22Rv1 (cell line): ENCODE measurements around the gene C10orf95.

Experiments used
- H3K27ac ChIP-seq: fragments of 450-650 bp; 2 replicates; pipeline ENCODE4 v1.5.1; 2017
- ZFX ChIP-seq: fragments of 450-650 bp; IDR thresholded peaks from 2 replicates; pipeline ENCODE4 v1.6.1; 2017; ENCODE audit warnings: antibody characterized with exemption, borderline replicate concordance
- TF ChIP-seq, protein P1 (sequence below): fragments of 450-650 bp; IDR thresholded peaks from 2 replicates; pipeline ENCODE4 v1.5.1; 2017; ENCODE audit warnings: mild to moderate bottlenecking

C10orf95 gene

DNA sequence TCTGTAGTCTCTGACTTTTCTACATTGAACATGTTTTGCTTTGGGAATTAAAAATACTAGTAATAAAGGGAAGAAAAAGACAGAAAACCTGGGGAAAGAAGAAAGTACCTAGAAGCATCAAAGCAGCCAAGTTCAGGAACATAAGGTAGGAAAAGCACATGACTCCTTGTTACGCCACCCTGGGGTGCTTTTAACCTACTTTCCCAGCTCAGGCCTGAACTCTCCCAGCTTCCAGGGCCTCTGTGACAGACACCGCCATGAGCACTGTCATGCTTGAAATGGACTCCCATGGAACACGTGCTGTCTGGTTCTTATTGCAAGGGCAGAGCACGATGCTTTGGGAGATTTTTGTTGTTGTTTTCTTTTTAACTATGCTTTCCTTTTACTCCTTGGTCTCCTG, 39.8 kb upstream of the C10orf95 start:
- H3K27ac ChIP-seq, result no peak overlapping the region
- TF ChIP-seq, protein P1, sequence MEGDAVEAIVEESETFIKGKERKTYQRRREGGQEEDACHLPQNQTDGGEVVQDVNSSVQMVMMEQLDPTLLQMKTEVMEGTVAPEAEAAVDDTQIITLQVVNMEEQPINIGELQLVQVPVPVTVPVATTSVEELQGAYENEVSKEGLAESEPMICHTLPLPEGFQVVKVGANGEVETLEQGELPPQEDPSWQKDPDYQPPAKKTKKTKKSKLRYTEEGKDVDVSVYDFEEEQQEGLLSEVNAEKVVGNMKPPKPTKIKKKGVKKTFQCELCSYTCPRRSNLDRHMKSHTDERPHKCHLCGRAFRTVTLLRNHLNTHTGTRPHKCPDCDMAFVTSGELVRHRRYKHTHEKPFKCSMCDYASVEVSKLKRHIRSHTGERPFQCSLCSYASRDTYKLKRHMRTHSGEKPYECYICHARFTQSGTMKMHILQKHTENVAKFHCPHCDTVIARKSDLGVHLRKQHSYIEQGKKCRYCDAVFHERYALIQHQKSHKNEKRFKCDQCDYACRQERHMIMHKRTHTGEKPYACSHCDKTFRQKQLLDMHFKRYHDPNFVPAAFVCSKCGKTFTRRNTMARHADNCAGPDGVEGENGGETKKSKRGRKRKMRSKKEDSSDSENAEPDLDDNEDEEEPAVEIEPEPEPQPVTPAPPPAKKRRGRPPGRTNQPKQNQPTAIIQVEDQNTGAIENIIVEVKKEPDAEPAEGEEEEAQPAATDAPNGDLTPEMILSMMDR, result no peak
- no peak for TF ChIP-seq ZFX

DNA sequence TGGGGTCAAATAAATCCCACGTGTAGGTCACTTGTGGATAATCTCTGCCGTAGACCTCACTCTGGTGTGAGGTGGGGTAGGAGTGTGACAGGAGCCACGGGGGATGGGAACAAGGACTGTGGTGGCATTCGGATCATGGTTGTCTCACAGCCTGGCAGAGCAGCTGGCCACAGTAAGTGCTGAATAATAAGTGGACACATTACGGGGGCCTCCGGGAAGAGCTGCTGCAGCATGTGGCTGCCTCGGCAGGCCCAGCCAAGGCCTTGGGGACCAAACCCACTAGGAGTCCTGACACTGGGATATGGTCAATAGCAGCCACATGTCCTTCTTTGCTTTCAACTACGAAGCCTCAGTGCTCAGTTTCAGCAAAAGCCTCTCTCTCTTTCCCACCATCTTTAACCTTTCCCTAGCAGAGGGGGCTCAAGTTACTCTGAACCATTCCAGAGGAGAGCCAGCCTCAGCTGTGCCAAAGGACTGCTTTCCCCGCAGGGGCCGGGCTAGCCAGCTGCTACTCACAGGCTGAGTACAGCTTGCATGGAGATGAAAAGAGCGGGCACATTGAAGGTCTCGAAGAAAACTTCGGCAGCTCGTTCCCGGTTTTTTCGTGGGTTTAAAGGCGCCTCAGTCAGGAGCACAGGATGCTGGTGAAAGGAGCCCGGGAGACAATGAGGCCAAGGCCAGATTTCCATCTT, 33.9 kb upstream of the C10orf95 start:
- H3K27ac ChIP-seq, result no peak overlapping the region
- TF ChIP-seq, protein P1, result no peak
- no peak for TF ChIP-seq ZFX

DNA sequence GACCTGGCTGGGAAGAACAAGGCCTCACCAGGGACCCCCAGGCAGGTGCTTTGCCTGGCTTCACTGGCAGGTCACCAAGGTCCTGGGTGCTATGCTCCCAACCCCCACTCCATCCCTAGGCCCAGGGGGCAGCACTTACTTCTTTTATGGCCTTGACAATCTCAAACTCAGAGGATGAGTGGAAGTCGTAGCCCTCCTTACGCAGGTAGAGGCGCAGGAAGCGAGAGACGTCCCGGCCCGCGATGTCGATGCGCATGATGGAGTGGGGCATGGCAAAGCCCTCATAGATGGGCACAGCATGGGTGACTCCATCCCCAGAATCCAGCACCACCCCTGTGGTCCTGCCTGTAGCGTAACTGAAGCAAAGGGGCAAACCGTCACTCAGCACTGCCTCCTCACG, 32.7 kb upstream of the C10orf95 start:
- no peak overlapping the region for H3K27ac ChIP-seq
- TF ChIP-seq, protein P1, result no peak
- no peak for TF ChIP-seq ZFX

DNA sequence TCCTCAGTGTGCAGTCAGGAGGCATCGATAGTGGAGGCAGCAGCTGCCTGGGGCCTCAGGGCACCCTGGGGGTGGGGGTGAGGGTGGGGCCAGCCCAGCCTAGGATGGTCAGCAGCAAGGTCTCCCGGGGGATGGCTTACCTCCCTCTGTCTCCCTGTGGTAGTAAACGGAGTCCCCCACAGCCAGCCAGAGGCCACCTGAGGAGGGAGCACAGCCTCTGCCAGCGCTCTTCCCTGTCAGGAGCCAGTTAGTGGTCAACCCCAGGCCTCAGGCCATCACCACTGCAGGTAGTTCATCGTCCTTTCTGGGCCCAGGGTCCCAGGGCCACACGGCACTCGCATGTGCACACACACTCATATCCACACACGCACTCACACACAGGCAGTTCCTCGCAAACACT, 29.1 kb upstream of the C10orf95 start:
- no peak for TF ChIP-seq ZFX
- TF ChIP-seq, protein P1, result no peak

DNA sequence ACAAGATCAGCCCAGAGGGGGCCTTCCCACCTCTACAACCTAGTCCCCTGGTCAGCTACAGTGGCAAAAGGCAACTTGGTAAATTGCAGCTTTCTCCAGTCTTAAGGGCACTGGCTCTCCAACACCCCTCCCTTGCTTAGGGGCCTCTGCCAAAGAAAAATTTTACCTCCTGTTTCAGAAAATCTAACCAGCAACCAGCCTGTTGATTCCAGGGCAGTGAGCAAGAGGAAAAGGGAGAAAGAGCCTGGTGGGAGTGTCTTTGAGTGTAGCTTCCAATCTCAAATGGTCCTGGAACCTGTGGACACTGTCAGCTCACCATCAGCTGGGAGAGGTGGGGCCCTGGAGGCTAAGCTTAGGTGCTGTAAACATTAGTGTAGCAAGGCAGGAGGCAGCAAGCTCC, 28.3 kb upstream of the C10orf95 start:
- no peak overlapping the region for H3K27ac ChIP-seq
- TF ChIP-seq ZFX, result no peak
- TF ChIP-seq, protein P1, result no peak

More for the DNA sequence above, 29.1 kb upstream of the C10orf95 start:
- no peak overlapping the region for H3K27ac ChIP-seq

DNA sequence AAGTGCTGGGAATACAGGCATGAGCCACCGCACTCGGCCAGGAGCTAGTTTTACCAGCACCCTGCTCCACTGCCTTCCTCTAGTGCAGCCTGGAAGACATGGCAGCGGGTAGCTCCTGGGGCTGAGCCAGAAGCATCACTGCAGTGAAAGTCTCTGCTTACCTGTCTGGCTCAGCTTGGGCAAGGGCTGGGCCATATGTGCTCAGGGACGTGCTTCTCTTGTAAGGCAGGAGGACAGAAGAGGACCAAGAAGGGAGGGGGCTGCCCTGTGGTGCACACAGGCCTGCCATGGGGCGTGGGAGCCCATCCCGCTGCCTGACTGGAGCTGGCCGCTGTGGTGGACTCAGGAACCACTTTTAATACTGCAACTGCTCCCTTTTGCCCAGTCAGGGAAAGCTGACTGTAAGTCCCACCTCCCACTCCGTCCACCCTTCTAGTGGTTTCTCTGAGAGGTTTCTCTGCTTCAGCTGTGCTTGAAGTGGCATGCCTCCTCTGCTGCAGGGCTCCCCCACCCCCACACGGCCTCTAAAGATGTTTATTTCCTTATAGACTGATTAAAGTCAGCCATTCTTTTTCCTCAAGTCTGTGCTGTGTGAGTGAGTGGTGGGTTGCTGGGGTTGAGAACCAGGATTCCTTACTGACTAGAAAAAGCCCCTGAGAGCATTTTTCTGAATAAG, 25.3 kb upstream of the C10orf95 start:
- H3K27ac ChIP-seq, result no peak overlapping the region
- TF ChIP-seq, protein P1, result no peak
- no peak for TF ChIP-seq ZFX

DNA sequence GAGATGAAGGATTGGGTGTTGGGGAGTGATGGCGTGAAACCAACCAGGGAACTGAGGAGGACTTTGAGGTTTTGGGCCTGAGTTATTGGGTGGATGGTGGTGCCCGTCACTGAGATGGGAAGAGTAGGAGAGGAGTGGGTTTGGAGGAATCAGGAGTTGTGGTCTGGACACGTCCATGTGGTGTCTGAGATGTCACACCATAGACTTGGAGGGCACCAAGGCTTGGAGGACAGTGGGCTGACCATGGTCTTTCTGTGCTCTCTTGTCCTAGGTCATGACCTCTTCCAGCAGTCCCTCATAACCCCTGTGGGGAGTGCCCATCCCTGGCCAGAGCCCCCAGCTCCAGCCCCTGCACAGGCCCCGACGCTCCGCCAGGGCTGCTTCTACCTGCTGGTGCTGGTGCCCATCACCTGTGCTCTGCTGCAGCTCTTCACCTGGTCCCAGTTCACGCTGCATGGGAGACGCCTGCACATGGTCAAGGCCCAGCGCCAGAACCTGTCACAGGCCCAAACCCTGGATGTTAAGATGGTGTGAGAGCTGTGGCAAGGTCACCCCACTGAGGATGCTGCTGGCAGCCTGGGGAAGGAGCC, 24.2 kb upstream of the C10orf95 start:
- no peak overlapping the region for H3K27ac ChIP-seq
- TF ChIP-seq ZFX, result no peak
- TF ChIP-seq, protein P1, result no peak
